Astrocyte (in vitro differentiated cells and primary cell): ENCODE data around the gene CDK11A. TPM values are rescaled to one million over a fixed set of nuclear protein-coding genes. Genes with fewer than 3 reads are reported as not detected.

Experiments
- DNase-seq: peaks from one replicate; pipeline ENCODE4 v3.0.0-alpha.2; 2010; ENCODE audit warnings: low read depth
- FAIRE-seq: peaks from 2 replicates; lab custom pipeline; 2011; peaks lifted over from hg19 to GRCh38; lab: Jason Lieb, UNC
- H2AFZ ChIP-seq: 2 replicates; pipeline ENCODE4 v1.6.0; 2012; ENCODE audit warnings: low read depth, low read length, inconsistent platforms
- H3K27ac ChIP-seq: 2 replicates; pipeline ENCODE4 v1.5.1; 2011; ENCODE audit warnings: low read depth, low read length, inconsistent platforms
- H3K27me3 ChIP-seq: 2 replicates; pipeline ENCODE4 v1.6.0; 2011; ENCODE audit warnings: low read length, inconsistent platforms; ENCODE audit not compliant: insufficient read depth
- H3K36me3 ChIP-seq: 2 replicates; pipeline ENCODE4 v1.5.1; 2011; ENCODE audit warnings: low read length, inconsistent platforms; ENCODE audit not compliant: insufficient read depth
- H3K4me1 ChIP-seq: 2 replicates; pipeline ENCODE4 v1.5.1; 2011; ENCODE audit warnings: low read length, inconsistent platforms; ENCODE audit not compliant: insufficient read depth
- H3K4me2 ChIP-seq: 2 replicates; pipeline ENCODE4 v1.6.0; 2012; ENCODE audit warnings: low read length, inconsistent platforms
- H3K4me3 ChIP-seq: 2 replicates; pipeline ENCODE4 v1.5.1; 2011; ENCODE audit warnings: low read depth, mild to moderate bottlenecking, low read length, inconsistent platforms; ENCODE audit not compliant: insufficient read depth
- H3K79me2 ChIP-seq: 2 replicates; pipeline ENCODE4 v1.6.0; 2012; ENCODE audit warnings: mild to moderate bottlenecking, low read length, inconsistent platforms; ENCODE audit not compliant: insufficient read depth
- H3K9ac ChIP-seq: 2 replicates; pipeline ENCODE4 v1.6.0; 2012; ENCODE audit warnings: mild to moderate bottlenecking, low read length, inconsistent platforms
- H3K9me3 ChIP-seq: 2 replicates; pipeline ENCODE4 v1.5.1; 2012; ENCODE audit warnings: low read depth, mild to moderate bottlenecking, low read length, inconsistent platforms; ENCODE audit not compliant: insufficient read depth
- H4K20me1 ChIP-seq: 2 replicates; pipeline ENCODE4 v1.6.0; 2012; ENCODE audit warnings: low read length, inconsistent platforms; ENCODE audit not compliant: insufficient read depth
- H3K27ac Mint-ChIP-seq: one replicate; pipeline ENCODE4 v1.8.0; 2021; ENCODE audit warnings: mild to moderate bottlenecking, mixed read lengths; ENCODE audit not compliant: unreplicated experiment
- H3K27me3 Mint-ChIP-seq: one replicate; pipeline ENCODE4 v1.8.0; 2021; ENCODE audit warnings: low read depth, mixed read lengths; ENCODE audit not compliant: unreplicated experiment
- H3K36me3 Mint-ChIP-seq: one replicate; pipeline ENCODE4 v1.8.0; 2021; ENCODE audit warnings: low read depth, mixed read lengths; ENCODE audit not compliant: unreplicated experiment
- H3K4me1 Mint-ChIP-seq: one replicate; pipeline ENCODE4 v1.8.0; 2021; ENCODE audit warnings: low read depth, mixed read lengths; ENCODE audit not compliant: unreplicated experiment
- H3K4me3 Mint-ChIP-seq: one replicate; pipeline ENCODE4 v1.8.0; 2021; ENCODE audit warnings: mild to moderate bottlenecking, moderate library complexity, mixed read lengths; ENCODE audit not compliant: unreplicated experiment
- H3K9me3 Mint-ChIP-seq: one replicate; pipeline ENCODE4 v1.8.0; 2021; ENCODE audit warnings: mild to moderate bottlenecking, mixed read lengths; ENCODE audit not compliant: unreplicated experiment
- EZH2 ChIP-seq: IDR thresholded peaks from 2 replicates; pipeline ENCODE4 v1.6.1; 2012; ENCODE audit warnings: mild to moderate bottlenecking, low read length, inconsistent platforms; ENCODE audit not compliant: insufficient read depth
- total RNA-seq: library from RNA; stranded (reverse); gene quantifications from 2 replicates; pipeline ENCODE4 v1.2.1, GENCODE V29; 2021
- TF ChIP-seq, protein P1 (sequence below): IDR thresholded peaks from 2 replicates; pipeline ENCODE4 v1.5.1; 2011; ENCODE audit warnings: low read depth, mild to moderate bottlenecking, inconsistent platforms, low read length, moderate library complexity; ENCODE audit not compliant: insufficient read depth

CDK11A gene
- total RNA-seq, 1 donor from 2014 or later, result 30.3 TPM

DNA sequence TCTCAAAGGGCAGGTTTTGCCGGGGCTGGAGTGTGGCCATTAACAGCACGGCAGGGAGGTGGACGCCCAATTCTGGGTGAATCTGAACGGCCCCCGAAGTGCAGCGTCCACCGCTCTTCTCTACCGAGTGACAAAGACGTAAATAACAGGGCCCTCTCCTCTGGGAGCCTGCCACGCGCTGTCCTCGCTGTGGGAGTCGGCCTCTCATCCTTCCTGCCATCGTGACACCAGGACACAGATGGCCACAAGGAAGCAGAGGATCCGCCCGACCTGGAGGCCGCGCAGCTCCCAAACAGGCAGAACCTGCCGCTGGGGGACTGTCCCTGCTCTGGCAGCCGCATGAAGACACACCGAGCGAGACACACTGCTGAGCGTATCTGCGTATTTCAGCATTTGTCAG lies 53.3 kb downstream of the CDK11A start:
- TF ChIP-seq, protein P1, sequence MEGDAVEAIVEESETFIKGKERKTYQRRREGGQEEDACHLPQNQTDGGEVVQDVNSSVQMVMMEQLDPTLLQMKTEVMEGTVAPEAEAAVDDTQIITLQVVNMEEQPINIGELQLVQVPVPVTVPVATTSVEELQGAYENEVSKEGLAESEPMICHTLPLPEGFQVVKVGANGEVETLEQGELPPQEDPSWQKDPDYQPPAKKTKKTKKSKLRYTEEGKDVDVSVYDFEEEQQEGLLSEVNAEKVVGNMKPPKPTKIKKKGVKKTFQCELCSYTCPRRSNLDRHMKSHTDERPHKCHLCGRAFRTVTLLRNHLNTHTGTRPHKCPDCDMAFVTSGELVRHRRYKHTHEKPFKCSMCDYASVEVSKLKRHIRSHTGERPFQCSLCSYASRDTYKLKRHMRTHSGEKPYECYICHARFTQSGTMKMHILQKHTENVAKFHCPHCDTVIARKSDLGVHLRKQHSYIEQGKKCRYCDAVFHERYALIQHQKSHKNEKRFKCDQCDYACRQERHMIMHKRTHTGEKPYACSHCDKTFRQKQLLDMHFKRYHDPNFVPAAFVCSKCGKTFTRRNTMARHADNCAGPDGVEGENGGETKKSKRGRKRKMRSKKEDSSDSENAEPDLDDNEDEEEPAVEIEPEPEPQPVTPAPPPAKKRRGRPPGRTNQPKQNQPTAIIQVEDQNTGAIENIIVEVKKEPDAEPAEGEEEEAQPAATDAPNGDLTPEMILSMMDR, result no peak
- TF ChIP-seq EZH2, result no peak
- H2AFZ ChIP-seq, result no peak overlapping the region
- H3K4me1 ChIP-seq, result no peaks in the 10 kb centered on the region
- no peak overlapping the region for H3K9ac ChIP-seq
- Mint-ChIP-seq H3K27me3 (no peaks in the 10 kb centered on the region), H3K36me3 (peaks cover 5% of the 10 kb centered on the region), H3K4me3 (no peak overlapping the region), H3K4me1 (no peaks in the 10 kb centered on the region), H3K27ac (no peak overlapping the region), H3K9me3 (no peaks in the 10 kb centered on the region)
- no peak for DNase-seq
- H4K20me1 ChIP-seq, result no peaks in the 10 kb centered on the region
- no peak overlapping the region for H3K27ac ChIP-seq
- H3K79me2 ChIP-seq, result no peaks in the 10 kb centered on the region
- H3K4me2 ChIP-seq, result no peak overlapping the region
- peaks cover 10% of the 10 kb centered on the region for H3K36me3 ChIP-seq
- no peaks in the 10 kb centered on the region for H3K9me3 ChIP-seq
- H3K27me3 ChIP-seq, result no peaks in the 10 kb centered on the region
- FAIRE-seq, result no peak
- no peak overlapping the region for H3K4me3 ChIP-seq

DNA sequence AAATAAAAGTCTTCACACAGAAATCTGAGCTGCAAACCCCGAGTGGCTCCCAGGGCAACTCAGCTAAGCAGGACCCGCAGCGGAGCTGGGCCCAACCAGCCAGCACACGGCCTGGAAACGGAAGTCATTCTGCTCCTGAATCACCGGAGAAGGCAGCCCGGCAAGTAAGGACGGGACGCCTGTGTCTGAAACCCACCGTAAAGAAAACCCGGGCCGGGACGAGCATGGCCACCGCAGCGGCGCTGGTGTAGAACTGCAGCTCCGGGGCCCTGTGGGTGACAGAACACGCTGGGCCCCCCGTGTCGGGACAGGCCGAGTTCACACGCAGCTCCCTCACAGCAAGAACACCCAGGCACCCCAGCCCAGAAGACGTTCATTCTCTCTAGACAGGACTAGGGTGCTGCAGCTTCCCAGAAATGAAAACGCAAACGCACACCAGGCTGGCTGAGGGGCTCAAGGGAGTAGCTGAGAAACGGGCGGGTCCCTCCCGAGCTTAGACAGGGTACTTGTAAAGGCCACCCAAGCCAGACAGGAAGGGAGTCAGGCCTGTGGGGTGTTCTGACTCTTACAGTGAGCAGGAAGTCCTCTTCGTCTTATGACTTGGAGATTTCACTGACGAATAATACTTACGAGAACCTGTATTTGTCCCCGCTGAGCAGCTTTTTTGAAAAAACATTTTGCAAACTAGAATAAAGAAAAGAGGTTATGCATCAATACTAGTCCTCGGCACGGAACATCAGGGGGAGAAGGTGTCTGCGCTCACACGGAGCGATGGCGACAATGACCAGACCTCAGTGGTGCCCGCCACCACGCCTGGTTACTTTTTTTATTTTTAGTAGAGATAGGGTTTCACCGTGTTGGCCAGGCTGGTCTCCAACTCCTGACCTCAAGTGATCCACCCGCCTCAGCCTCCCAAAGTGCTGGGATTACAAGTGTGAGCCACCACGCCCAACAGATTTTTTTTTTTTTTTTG lies 54.4 kb downstream of the CDK11A start:
- Histone ChIP-seq H3K4me2 (no peak overlapping the region), H3K4me1 (no peaks in the 10 kb centered on the region), H3K27me3 (no peaks in the 10 kb centered on the region), H3K9ac (no peak overlapping the region), H3K27ac (no peak overlapping the region), H4K20me1 (no peaks in the 10 kb centered on the region), H2AFZ (no peak overlapping the region), H3K79me2 (no peaks in the 10 kb centered on the region), H3K36me3 (peaks cover 16% of the 10 kb centered on the region), H3K4me3 (no peak overlapping the region), H3K9me3 (no peaks in the 10 kb centered on the region)
- peaks cover 5% of the 10 kb centered on the region for H3K36me3 Mint-ChIP-seq
- TF ChIP-seq EZH2, result no peak
- TF ChIP-seq, protein P1, result no peak
- no peak overlapping the region for H3K27ac Mint-ChIP-seq
- no peaks in the 10 kb centered on the region for H3K27me3 Mint-ChIP-seq
- no peaks in the 10 kb centered on the region for H3K4me1 Mint-ChIP-seq
- H3K4me3 Mint-ChIP-seq, result no peak overlapping the region
- FAIRE-seq (no peak), DNase-seq (no peak)
- no peaks in the 10 kb centered on the region for H3K9me3 Mint-ChIP-seq

DNA sequence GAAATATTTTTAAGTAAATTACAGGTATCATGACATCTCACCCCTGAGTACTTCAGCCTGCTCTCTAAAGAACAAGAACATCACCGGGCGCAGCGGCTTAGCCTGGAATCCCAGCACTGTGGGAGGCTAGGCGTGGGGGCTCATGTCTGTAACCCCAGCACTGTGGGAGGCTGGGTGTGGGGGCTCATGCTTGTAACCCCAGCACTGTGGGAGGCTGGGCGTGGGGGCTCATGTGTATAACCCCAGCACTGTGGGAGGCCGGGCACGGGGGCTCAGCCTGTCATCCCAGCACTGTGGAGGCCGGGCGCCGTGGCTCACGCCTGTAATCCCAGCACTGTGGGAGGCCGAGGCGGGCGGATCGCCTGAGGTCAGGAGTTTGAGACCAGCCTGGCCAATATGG lies 57.6 kb downstream of the CDK11A start:
- Mint-ChIP-seq H3K27ac (no peak overlapping the region), H3K9me3 (no peaks in the 10 kb centered on the region), H3K27me3 (no peaks in the 10 kb centered on the region), H3K4me3 (no peak overlapping the region), H3K4me1 (no peaks in the 10 kb centered on the region), H3K36me3 (peaks cover 5% of the 10 kb centered on the region)
- Histone ChIP-seq H3K27ac (no peak overlapping the region), H3K9me3 (no peaks in the 10 kb centered on the region), H2AFZ (no peak overlapping the region), H3K36me3 (peaks cover 12% of the 10 kb centered on the region), H3K9ac (no peak overlapping the region), H3K4me2 (no peak overlapping the region), H3K79me2 (no peaks in the 10 kb centered on the region), H3K4me1 (no peaks in the 10 kb centered on the region), H4K20me1 (no peaks in the 10 kb centered on the region), H3K27me3 (no peaks in the 10 kb centered on the region), H3K4me3 (no peak overlapping the region)
- DNase-seq (no peak), FAIRE-seq (no peak)
- TF ChIP-seq, protein P1, result no peak
- no peak for TF ChIP-seq EZH2
